Neural crest cell (in vitro differentiated cells): Measurements from ENCODE around the gene KCNMB2. TPM values are rescaled to one million over a fixed set of nuclear protein-coding genes. Genes with fewer than 3 reads are reported as not detected.

Experiments
- DNase-seq: peaks from one replicate; pipeline ENCODE4 v3.0.0; 2021; ENCODE audit warnings: low read depth, mixed read lengths, low spot score
- H3K27ac Mint-ChIP-seq: one replicate; pipeline ENCODE4 v1.8.0; 2021; ENCODE audit warnings: mild to moderate bottlenecking, mixed read lengths; ENCODE audit not compliant: unreplicated experiment
- H3K27me3 Mint-ChIP-seq: 2 replicates; pipeline ENCODE4 v1.8.0; 2021; ENCODE audit warnings: low read depth, mild to moderate bottlenecking, mixed read lengths
- H3K36me3 Mint-ChIP-seq: 2 replicates; pipeline ENCODE4 v1.8.0; 2021; ENCODE audit warnings: low read depth, mild to moderate bottlenecking, mixed read lengths
- H3K4me1 Mint-ChIP-seq: 2 replicates; pipeline ENCODE4 v1.8.0; 2021; ENCODE audit warnings: mixed read lengths
- H3K4me3 Mint-ChIP-seq: one replicate; pipeline ENCODE4 v1.8.0; 2021; ENCODE audit warnings: mild to moderate bottlenecking, mixed read lengths
- H3K9me3 Mint-ChIP-seq: 2 replicates; pipeline ENCODE4 v1.8.0; 2021; ENCODE audit warnings: mixed read lengths
- total RNA-seq: library from RNA; stranded (reverse); gene quantifications from 2 replicates; pipeline ENCODE4 v1.2.1, GENCODE V29; 2021
- TF ChIP-seq, protein P1 (sequence below): fragments of 200-600 bp; sonication (generic); conservative IDR thresholded peaks from 2 replicates; pipeline ENCODE4 v1.5.0; 2021; ENCODE audit warnings: antibody characterized with exemption, mild to moderate bottlenecking

KCNMB2 gene
- total RNA-seq, 1 donor from 2014 or later = 0.84 TPM

DNA sequence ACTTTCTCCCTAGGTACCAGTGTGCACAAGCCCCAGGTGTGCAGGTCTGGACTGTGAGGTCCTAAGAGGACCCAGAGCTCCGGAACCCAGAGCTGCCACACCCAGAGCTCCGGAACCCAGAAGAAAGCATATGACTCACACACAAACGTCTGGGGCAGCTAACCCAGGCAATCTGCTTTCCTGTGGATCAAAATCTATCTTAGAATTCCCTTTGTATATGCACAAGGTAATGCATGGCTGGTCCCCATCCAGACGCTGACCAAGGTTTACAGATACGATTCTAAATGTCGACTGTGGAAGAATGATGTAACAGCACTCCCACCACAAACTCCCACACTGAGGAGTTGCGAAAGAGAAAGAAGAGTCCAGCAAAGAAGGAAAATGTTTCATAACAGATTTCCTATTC, 15.7 kb downstream of the KCNMB2 start:
- H3K4me3 Mint-ChIP-seq = no peak overlapping the region
- DNase-seq = no peak
- no peak overlapping the region for H3K27ac Mint-ChIP-seq
- no peaks in the 10 kb centered on the region for H3K36me3 Mint-ChIP-seq
- H3K9me3 Mint-ChIP-seq = no peaks in the 10 kb centered on the region
- TF ChIP-seq, protein P1, sequence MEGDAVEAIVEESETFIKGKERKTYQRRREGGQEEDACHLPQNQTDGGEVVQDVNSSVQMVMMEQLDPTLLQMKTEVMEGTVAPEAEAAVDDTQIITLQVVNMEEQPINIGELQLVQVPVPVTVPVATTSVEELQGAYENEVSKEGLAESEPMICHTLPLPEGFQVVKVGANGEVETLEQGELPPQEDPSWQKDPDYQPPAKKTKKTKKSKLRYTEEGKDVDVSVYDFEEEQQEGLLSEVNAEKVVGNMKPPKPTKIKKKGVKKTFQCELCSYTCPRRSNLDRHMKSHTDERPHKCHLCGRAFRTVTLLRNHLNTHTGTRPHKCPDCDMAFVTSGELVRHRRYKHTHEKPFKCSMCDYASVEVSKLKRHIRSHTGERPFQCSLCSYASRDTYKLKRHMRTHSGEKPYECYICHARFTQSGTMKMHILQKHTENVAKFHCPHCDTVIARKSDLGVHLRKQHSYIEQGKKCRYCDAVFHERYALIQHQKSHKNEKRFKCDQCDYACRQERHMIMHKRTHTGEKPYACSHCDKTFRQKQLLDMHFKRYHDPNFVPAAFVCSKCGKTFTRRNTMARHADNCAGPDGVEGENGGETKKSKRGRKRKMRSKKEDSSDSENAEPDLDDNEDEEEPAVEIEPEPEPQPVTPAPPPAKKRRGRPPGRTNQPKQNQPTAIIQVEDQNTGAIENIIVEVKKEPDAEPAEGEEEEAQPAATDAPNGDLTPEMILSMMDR = no peak
- H3K27me3 Mint-ChIP-seq = no peaks in the 10 kb centered on the region
- no peaks in the 10 kb centered on the region for H3K4me1 Mint-ChIP-seq

DNA sequence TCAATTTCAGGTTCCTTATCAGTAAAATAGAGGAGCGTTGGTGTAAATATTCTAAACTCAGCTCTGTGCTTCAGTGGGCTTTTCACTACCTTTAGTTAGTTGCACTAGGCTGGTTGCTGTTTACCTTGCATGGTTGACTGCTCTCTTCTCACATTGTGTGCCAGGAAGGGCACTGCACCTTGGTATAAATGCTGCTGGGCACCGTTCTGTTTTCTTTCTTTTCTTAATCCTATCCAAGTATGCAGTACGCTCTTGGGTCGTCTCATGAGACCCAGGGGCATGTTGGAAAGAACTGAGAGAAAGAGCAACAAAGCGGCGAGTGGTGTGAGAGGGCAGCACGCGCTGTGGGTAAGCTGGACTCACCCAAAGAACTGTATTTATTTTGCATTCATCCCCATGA, 22.4 kb downstream of the KCNMB2 start:
- no peak overlapping the region for H3K4me3 Mint-ChIP-seq
- H3K36me3 Mint-ChIP-seq = no peaks in the 10 kb centered on the region
- TF ChIP-seq, protein P1 = no peak
- H3K9me3 Mint-ChIP-seq = no peaks in the 10 kb centered on the region
- no peak overlapping the region for H3K27ac Mint-ChIP-seq
- no peaks in the 10 kb centered on the region for H3K27me3 Mint-ChIP-seq
- no peak for DNase-seq
- H3K4me1 Mint-ChIP-seq = no peaks in the 10 kb centered on the region

DNA sequence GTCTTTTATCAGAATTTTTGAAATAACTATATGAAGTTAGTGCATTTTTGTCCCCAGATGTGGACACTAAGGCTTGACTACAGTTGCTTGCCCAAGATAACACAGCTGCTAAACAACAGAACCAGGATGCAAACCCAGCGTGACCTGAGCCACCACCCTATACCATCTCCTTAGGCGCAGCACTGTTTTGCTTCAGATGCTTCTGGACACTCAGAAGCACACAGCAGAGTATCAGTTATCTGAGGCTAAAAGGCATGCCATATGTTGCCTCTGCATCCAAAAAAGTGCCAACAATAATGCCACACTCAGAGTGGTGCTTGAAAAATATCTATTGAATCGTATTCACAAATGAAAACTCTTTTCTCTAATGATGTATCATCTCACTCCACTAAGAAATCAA, 24.5 kb downstream of the KCNMB2 start:
- TF ChIP-seq, protein P1 = no peak
- H3K27ac Mint-ChIP-seq = no peak overlapping the region
- H3K27me3 Mint-ChIP-seq = no peaks in the 10 kb centered on the region
- H3K4me3 Mint-ChIP-seq = no peak overlapping the region
- no peak for DNase-seq
- H3K4me1 Mint-ChIP-seq = no peaks in the 10 kb centered on the region
- no peaks in the 10 kb centered on the region for H3K36me3 Mint-ChIP-seq
- H3K9me3 Mint-ChIP-seq = no peaks in the 10 kb centered on the region

DNA sequence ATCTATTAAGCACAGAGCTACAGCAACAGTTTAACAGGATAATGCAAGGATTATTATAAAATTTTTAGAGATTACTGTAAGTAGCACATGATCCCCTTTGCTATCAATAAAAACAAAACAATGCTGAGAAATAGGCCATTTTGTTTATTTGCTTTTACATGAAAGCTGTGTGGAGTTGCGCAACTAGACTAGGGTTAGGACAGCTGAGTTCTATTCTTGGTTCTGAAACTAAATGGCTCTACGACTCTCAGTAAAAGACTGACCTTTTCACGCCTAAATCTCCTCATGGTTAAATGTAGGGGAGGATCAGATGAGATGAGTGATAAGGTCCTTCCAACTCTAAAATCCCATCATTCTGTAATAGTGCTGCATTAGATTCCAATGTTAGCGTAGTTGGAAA, 25.0 kb downstream of the KCNMB2 start:
- Mint-ChIP-seq H3K9me3 (no peaks in the 10 kb centered on the region), H3K4me3 (no peak overlapping the region), H3K27ac (no peak overlapping the region), H3K36me3 (no peaks in the 10 kb centered on the region), H3K4me1 (no peaks in the 10 kb centered on the region), H3K27me3 (no peaks in the 10 kb centered on the region)
- TF ChIP-seq, protein P1 = no peak
- no peak for DNase-seq

DNA sequence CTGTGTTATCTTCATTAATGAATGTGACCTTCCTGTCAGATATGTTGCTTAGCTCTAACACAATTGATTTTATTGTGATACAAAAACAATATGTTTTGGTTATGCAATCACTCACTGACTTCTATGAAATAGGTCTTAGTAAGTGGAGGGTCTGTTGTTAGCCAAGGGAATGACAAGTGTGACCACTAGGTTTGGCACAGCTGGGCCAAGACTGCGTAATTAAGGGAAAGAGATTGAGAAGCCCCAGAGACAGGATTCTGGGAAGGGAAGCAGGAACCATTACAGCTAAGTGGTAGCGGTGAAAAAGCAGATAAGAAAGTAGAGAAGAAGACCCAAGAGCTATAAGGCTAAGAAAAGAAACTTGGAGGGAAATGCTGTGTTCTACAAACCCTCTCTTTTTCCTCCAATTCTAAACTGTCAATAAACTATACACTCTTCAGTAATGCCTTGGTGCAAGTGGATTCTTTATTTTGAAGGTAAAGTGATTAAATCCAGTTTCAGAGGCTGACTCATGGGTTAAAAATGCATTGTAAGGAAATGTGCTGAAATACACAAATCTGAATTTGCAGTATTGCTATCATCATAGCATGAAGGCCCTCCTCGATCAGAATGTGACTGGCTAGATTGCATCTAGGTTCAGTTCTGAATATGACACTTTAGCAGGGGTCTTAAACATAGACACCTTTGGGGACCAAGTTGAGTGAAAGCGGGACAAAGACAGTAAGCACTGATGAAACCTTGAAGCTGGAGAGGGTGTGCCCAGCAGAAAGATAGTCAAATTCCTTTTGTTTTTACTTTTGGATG, 26.1 kb downstream of the KCNMB2 start:
- H3K27me3 Mint-ChIP-seq = no peaks in the 10 kb centered on the region
- H3K36me3 Mint-ChIP-seq = no peaks in the 10 kb centered on the region
- H3K9me3 Mint-ChIP-seq = no peaks in the 10 kb centered on the region
- no peak overlapping the region for H3K4me3 Mint-ChIP-seq
- no peak for DNase-seq
- TF ChIP-seq, protein P1 = no peak
- no peaks in the 10 kb centered on the region for H3K4me1 Mint-ChIP-seq
- H3K27ac Mint-ChIP-seq = no peak overlapping the region
